GM19240 (cell line): ENCODE data around the gene MEI4.
"Not testable (repeated sequence)": the region's sequence is repeated elsewhere in the genome, so short reads cannot be mapped to it uniquely, and the experiment has no call there.

Source experiments
- DNase-seq: peaks from one replicate; pipeline ENCODE4 v3.0.0; 2011; ENCODE audit warnings: low spot score; ENCODE audit not compliant: insufficient read length

The MEI4 gene

GRCh38 chr6:77678048-77678447, 25.2 kb downstream of the MEI4 start:
- DNase-seq = no peak

GRCh38 chr6:77683515-77683914, 30.7 kb downstream of the MEI4 start:
- DNase-seq = no peak

- DNase-seq = no peak
Measured at GRCh38 chr6:77686931-77687330, 34.1 kb downstream of the MEI4 start.

- DNase-seq = no peak
Measured at GRCh38 chr6:77688649-77689048, 35.8 kb downstream of the MEI4 start.

- DNase-seq = not testable (repeated sequence)
Measured at GRCh38 chr6:77700095-77700494, 47.3 kb downstream of the MEI4 start.

- DNase-seq = no peak
Measured at GRCh38 chr6:77707603-77708002, 54.8 kb downstream of the MEI4 start.

- DNase-seq = no peak
Measured at GRCh38 chr6:77715588-77715987, 62.7 kb downstream of the MEI4 start.

- DNase-seq = no peak
Measured at GRCh38 chr6:77716311-77716710, 63.5 kb downstream of the MEI4 start.

GRCh38 chr6:77736010-77736409, 83.2 kb downstream of the MEI4 start:
- not testable (repeated sequence) for DNase-seq

- DNase-seq = no peak
Measured at GRCh38 chr6:77740380-77740779, 87.5 kb downstream of the MEI4 start.

GRCh38 chr6:77752156-77752555, 99.3 kb downstream of the MEI4 start:
- not testable (repeated sequence) for DNase-seq

- no peak for DNase-seq
Measured at GRCh38 chr6:77762386-77762785, 109.5 kb downstream of the MEI4 start.

GRCh38 chr6:77763124-77763523, 110.3 kb downstream of the MEI4 start:
- no peak for DNase-seq

- no peak for DNase-seq
Measured at GRCh38 chr6:77764364-77764763, 111.5 kb downstream of the MEI4 start.

- DNase-seq = no peak
Measured at GRCh38 chr6:77773157-77773822, 120.5 kb downstream of the MEI4 start.

- no peak for DNase-seq
Measured at GRCh38 chr6:77774457-77774856, 121.6 kb downstream of the MEI4 start.

GRCh38 chr6:77776441-77776840, 123.6 kb downstream of the MEI4 start:
- no peak for DNase-seq

- no peak for DNase-seq
Measured at GRCh38 chr6:77778527-77778926, 125.7 kb downstream of the MEI4 start.

- no peak for DNase-seq
Measured at GRCh38 chr6:77786935-77787629, 134.2 kb downstream of the MEI4 start.

- DNase-seq = no peak
Measured at GRCh38 chr6:77796824-77797809, 144.3 kb downstream of the MEI4 start.

- DNase-seq = no peak
Measured at GRCh38 chr6:77812304-77812703, 159.5 kb downstream of the MEI4 start.

GRCh38 chr6:77813090-77813489, 160.3 kb downstream of the MEI4 start:
- DNase-seq = no peak
